ENCODE results near the gene YKT6.

- TF ChIP-seq, protein P1, sequence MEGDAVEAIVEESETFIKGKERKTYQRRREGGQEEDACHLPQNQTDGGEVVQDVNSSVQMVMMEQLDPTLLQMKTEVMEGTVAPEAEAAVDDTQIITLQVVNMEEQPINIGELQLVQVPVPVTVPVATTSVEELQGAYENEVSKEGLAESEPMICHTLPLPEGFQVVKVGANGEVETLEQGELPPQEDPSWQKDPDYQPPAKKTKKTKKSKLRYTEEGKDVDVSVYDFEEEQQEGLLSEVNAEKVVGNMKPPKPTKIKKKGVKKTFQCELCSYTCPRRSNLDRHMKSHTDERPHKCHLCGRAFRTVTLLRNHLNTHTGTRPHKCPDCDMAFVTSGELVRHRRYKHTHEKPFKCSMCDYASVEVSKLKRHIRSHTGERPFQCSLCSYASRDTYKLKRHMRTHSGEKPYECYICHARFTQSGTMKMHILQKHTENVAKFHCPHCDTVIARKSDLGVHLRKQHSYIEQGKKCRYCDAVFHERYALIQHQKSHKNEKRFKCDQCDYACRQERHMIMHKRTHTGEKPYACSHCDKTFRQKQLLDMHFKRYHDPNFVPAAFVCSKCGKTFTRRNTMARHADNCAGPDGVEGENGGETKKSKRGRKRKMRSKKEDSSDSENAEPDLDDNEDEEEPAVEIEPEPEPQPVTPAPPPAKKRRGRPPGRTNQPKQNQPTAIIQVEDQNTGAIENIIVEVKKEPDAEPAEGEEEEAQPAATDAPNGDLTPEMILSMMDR (conservative IDR thresholded peaks at IDR 0.05; ENCODE audit: low read depth in 2 of 2): no peak
- TF ChIP-seq CREB1 (CRISPR knock-in tag; IDR thresholded peaks at IDR 0.05; ENCODE audit: low read depth) (no peak), POLR2AphosphoS5 (IDR thresholded peaks at IDR 0.05; ENCODE audit: low read depth) (no peak), ETS1 (IDR thresholded peaks at IDR 0.05) (no peak), REST (IDR thresholded peaks at IDR 0.05; ENCODE audit: unreplicated experiment) (no peak), EZH2 (IDR thresholded peaks at IDR 0.05; ENCODE audit: low read depth, unreplicated experiment) (no peak), ZNF331 (CRISPR knock-in tag; IDR thresholded peaks at IDR 0.05; ENCODE audit: low read depth) (no peak), NANOG (IDR thresholded peaks at IDR 0.05; ENCODE audit: borderline replicate concordance) (no peak), JUNB (IDR thresholded peaks at IDR 0.05; ENCODE audit: unreplicated experiment) (no peak)
Observed at GRCh38 chr7:44158096-44158872, 42.5 kb upstream of the YKT6 start.
